IMR-90 (cell line): ENCODE data around the gene SERP2. TPM values are rescaled to one million over a fixed set of nuclear protein-coding genes. Genes with fewer than 3 reads are reported as not detected.

ENCODE experiments used
- ATAC-seq: fragments of 200-7000 bp; cut with Tn5 transposase; 2 replicates; pipeline ENCODE4 v1.9.1; 2020; ENCODE audit warnings: low read depth, mild to moderate bottlenecking, moderate library complexity
- BruUV-seq: library from RNA; stranded (reverse); fragments of 400-500 nt; replicated peaks from 2 replicates; lab custom pipeline; 2021; lab: Mats Ljungman, UMichigan
- CTCF ChIA-PET: fragments of 300-600 bp; formaldehyde crosslinking; extraction: SDS; loops from one replicate; lab custom pipeline; 2021; ENCODE audit warnings: antibody characterized with exemption; lab: Yijun Ruan, JAX
- POLR2A ChIA-PET: fragments of 300-600 bp; sonication (Branson Sonifier 250); formaldehyde crosslinking; loops from one replicate; lab custom pipeline; 2022; ENCODE audit warnings: antibody characterized with exemption; ENCODE audit not compliant: unreplicated experiment; lab: Charles Lee
- DNase-seq: peaks from one replicate; pipeline ENCODE4 v3.0.0; 2013
- H2AFZ ChIP-seq: replicated peaks from 2 replicates; pipeline ENCODE3; 2013; ENCODE audit warnings: low read length, mild to moderate bottlenecking; ENCODE audit not compliant: poor library complexity
- H2AK5ac ChIP-seq: 2 replicates; pipeline ENCODE4 v1.6.1; 2013; ENCODE audit warnings: low read depth, low read length, inconsistent platforms
- H2AK9ac ChIP-seq: replicated peaks from 2 replicates; pipeline ENCODE3; 2013; ENCODE audit warnings: mild to moderate bottlenecking, low read depth, low read length, moderate library complexity; ENCODE audit not compliant: poor library complexity
- H2BK120ac ChIP-seq: 2 replicates; pipeline ENCODE4 v1.6.1; 2013; ENCODE audit warnings: low read depth, low read length, inconsistent platforms
- H2BK15ac ChIP-seq: 3 replicates; pipeline ENCODE4 v1.6.1; 2013; ENCODE audit warnings: low read depth, low read length, inconsistent platforms
- H2BK20ac ChIP-seq: 2 replicates; pipeline ENCODE4 v1.6.1; 2013; ENCODE audit warnings: low read depth, mild to moderate bottlenecking, inconsistent platforms, low read length, moderate library complexity
- H2BK5ac ChIP-seq: 2 replicates; pipeline ENCODE4 v1.6.1; 2013; ENCODE audit warnings: mild to moderate bottlenecking, low read depth, low read length, inconsistent platforms; ENCODE audit not compliant: poor library complexity, severe bottlenecking
- H3K14ac ChIP-seq: replicated peaks from 2 replicates; pipeline ENCODE4 v1.6.1; 2013; ENCODE audit warnings: low read depth, low read length, inconsistent platforms
- H3K18ac ChIP-seq: 2 replicates; pipeline ENCODE4 v1.6.1; 2013; ENCODE audit warnings: low read depth, low read length, control low read depth
- H3K23ac ChIP-seq: 2 replicates; pipeline ENCODE4 v1.6.1; 2013; ENCODE audit warnings: low read depth, low read length, inconsistent platforms
- H3K27ac ChIP-seq: 2 replicates; pipeline ENCODE4 v1.5.1; 2013; ENCODE audit warnings: mild to moderate bottlenecking, control low read depth, low read length; ENCODE audit not compliant: insufficient read depth
- H3K27me3 ChIP-seq: 2 replicates; pipeline ENCODE4 v1.6.1; 2013; ENCODE audit warnings: low read length; ENCODE audit not compliant: control insufficient read depth, insufficient read depth
- H3K36me3 ChIP-seq: 2 replicates; pipeline ENCODE4 v1.6.1; 2013; ENCODE audit warnings: low read length, mixed read lengths; ENCODE audit not compliant: control insufficient read depth, insufficient read depth
- H3K4ac ChIP-seq: 2 replicates; pipeline ENCODE4 v1.6.1; 2013; ENCODE audit warnings: low read depth, low read length, inconsistent platforms
- H3K4me1 ChIP-seq: 2 replicates; pipeline ENCODE4 v1.6.1; 2013; ENCODE audit warnings: low read length, mixed read lengths; ENCODE audit not compliant: control insufficient read depth, insufficient read depth
- H3K4me2 ChIP-seq: 2 replicates; pipeline ENCODE4 v1.6.1; 2013; ENCODE audit warnings: low read depth, mild to moderate bottlenecking, control low read depth, low read length, moderate library complexity
- H3K4me3 ChIP-seq: 2 replicates; pipeline ENCODE4 v1.5.1; 2013; ENCODE audit warnings: low read depth, mild to moderate bottlenecking, control low read depth, low read length, moderate library complexity; ENCODE audit not compliant: insufficient read depth
- H3K56ac ChIP-seq: 2 replicates; pipeline ENCODE4 v1.6.1; 2013; ENCODE audit warnings: low read length, inconsistent platforms; ENCODE audit not compliant: insufficient read depth; ENCODE audit errors: extremely low read depth
- H3K79me1 ChIP-seq, 2 experiments: 2 replicates each; pipeline ENCODE4 v1.6.1; 2013; ENCODE audit warnings: low read length in 2 of 2, inconsistent platforms in 1 of 2, low read depth in 1 of 2
- H3K9ac ChIP-seq: 2 replicates; pipeline ENCODE4 v1.6.1; 2013; ENCODE audit warnings: low read depth, low read length, control low read depth
- H3K9me1 ChIP-seq: 2 replicates; pipeline ENCODE4 v1.6.1; 2013; ENCODE audit warnings: low read length, inconsistent platforms; ENCODE audit not compliant: insufficient read depth
- H3K9me3 ChIP-seq: 2 replicates; pipeline ENCODE4 v1.6.1; 2013; ENCODE audit warnings: low read length; ENCODE audit not compliant: control insufficient read depth, insufficient read depth
- H4K20me1 ChIP-seq: 2 replicates; pipeline ENCODE4 v1.6.1; 2013; ENCODE audit warnings: low read length, inconsistent platforms; ENCODE audit not compliant: insufficient read depth
- H4K5ac ChIP-seq: 2 replicates; pipeline ENCODE4 v1.6.1; 2013; ENCODE audit warnings: mild to moderate bottlenecking, low read depth, low read length, control low read depth
- H4K8ac ChIP-seq, 2 experiments: 2 replicates each; pipeline ENCODE4 v1.6.1; 2013; ENCODE audit warnings: low read depth in 2 of 2, low read length in 2 of 2, control low read depth in 1 of 2, inconsistent platforms in 1 of 2
- H4K91ac ChIP-seq: 2 replicates; pipeline ENCODE4 v1.6.1; 2013; ENCODE audit warnings: low read depth, low read length, inconsistent platforms; ENCODE audit not compliant: insufficient read depth
- BHLHE40 ChIP-seq: fragments of 150-350 bp; IDR thresholded peaks from 2 replicates; pipeline ENCODE4 v1.6.1; 2016; ENCODE audit warnings: mild to moderate bottlenecking, low read depth, low read length
- CEBPB ChIP-seq: IDR thresholded peaks from 2 replicates; pipeline ENCODE4 v1.6.1; 2012; ENCODE audit warnings: low read depth, low read length, improper control_type of control experiment
- CHD1 ChIP-seq: IDR thresholded peaks from 2 replicates; pipeline ENCODE4 v1.6.1; 2012; ENCODE audit warnings: low read depth, low read length, improper control_type of control experiment
- CTCF ChIP-seq: conservative IDR thresholded peaks from 2 replicates; pipeline ENCODE4 v1.5.1; 2012; ENCODE audit warnings: mild to moderate bottlenecking, low read depth, low read length, improper control_type of control experiment
- ELK1 ChIP-seq: fragments of 150-350 bp; IDR thresholded peaks from 2 replicates; pipeline ENCODE4 v1.6.1; 2016; ENCODE audit warnings: low read depth, mild to moderate bottlenecking, low read length, moderate library complexity, borderline replicate concordance
- FOS ChIP-seq: fragments of 150-350 bp; IDR thresholded peaks from 2 replicates; pipeline ENCODE4 v1.6.1; 2016; ENCODE audit warnings: low read depth, low read length
- MAFK ChIP-seq: IDR thresholded peaks from 2 replicates; pipeline ENCODE4 v1.6.1; 2012; ENCODE audit warnings: low read depth, low read length, improper control_type of control experiment
- MAZ ChIP-seq: IDR thresholded peaks from 2 replicates; pipeline ENCODE4 v1.6.1; 2012; ENCODE audit warnings: low read depth, mild to moderate bottlenecking, low read length, improper control_type of control experiment, moderate library complexity, borderline replicate concordance
- MXI1 ChIP-seq: IDR thresholded peaks from 2 replicates; pipeline ENCODE4 v1.6.1; 2012; ENCODE audit warnings: low read depth, mild to moderate bottlenecking, low read length, moderate library complexity, borderline replicate concordance
- NFE2L2 ChIP-seq: fragments of 150-350 bp; IDR thresholded peaks from 2 replicates; pipeline ENCODE4 v1.6.1; 2016; ENCODE audit warnings: low read depth, mild to moderate bottlenecking, low read length
- POLR2A ChIP-seq: IDR thresholded peaks from 2 replicates; pipeline ENCODE4 v1.6.1; 2012; ENCODE audit warnings: mild to moderate bottlenecking, low read depth, low read length
- RAD21 ChIP-seq: IDR thresholded peaks from 2 replicates; pipeline ENCODE4 v1.6.1; 2012; ENCODE audit warnings: low read length, improper control_type of control experiment
- RCOR1 ChIP-seq: IDR thresholded peaks from 2 replicates; pipeline ENCODE4 v1.6.1; 2012; ENCODE audit warnings: mild to moderate bottlenecking, low read length, improper control_type of control experiment; ENCODE audit not compliant: insufficient replicate concordance
- RFX5 ChIP-seq: IDR thresholded peaks from 2 replicates; pipeline ENCODE4 v1.8.0; 2012; ENCODE audit warnings: low read depth, mild to moderate bottlenecking, low read length, moderate library complexity
- SMC3 ChIP-seq: fragments of 150-350 bp; IDR thresholded peaks from 2 replicates; pipeline ENCODE4 v1.6.1; 2016; ENCODE audit warnings: low read depth, mild to moderate bottlenecking, antibody characterized with exemption, low read length, moderate library complexity
- USF2 ChIP-seq: fragments of 150-350 bp; IDR thresholded peaks from 2 replicates; pipeline ENCODE4 v1.6.1; 2017; ENCODE audit warnings: mild to moderate bottlenecking, antibody characterized with exemption, low read length, low read depth
- WGBS, 2 experiments: methylation state at CpG; one replicate each; pipeline versions ENCODE4 v1.1.5 to v1.1.7; 2013; ENCODE audit warnings: missing lambda C conversion rate in 2 of 2; ENCODE audit not compliant: insufficient read length in 1 of 2; ENCODE audit errors: extremely low coverage in 2 of 2; 5-methylcytosine and 5-hydroxymethylcytosine counted together
- dilution Hi-C: fragments of 300-500 bp; cut with HindIII; formaldehyde crosslinking; loops from one replicate; pipeline ENCODE4 v1.14.3; 2018; ENCODE audit warnings: low sequenced_read_pairs; ENCODE audit not compliant: unreplicated experiment
- in situ Hi-C: fragments of 300-500 bp; cut with MboI; formaldehyde crosslinking; loops from 3 replicates; pipeline ENCODE4 v1.14.3; 2019; ENCODE audit warnings: low sequenced_read_pairs, inconsistent platforms, mixed read lengths
- intact Hi-C: fragments of 100-400 bp; cut with micrococcal nuclease; formaldehyde crosslinking; loops from 2 replicates; pipeline ENCODE4 v1.10.0; 2022
- polyA plus RNA-seq, 3 experiments: library from polyadenylated mRNA; depleted of rRNA; stranded (reverse); fragments of >200 nt; gene quantifications; 2 replicates each; pipeline ENCODE4 v1.2.3, GENCODE V29; 2012; ENCODE audit warnings: low replicate concordance in 1 of 3
- total RNA-seq: library from RNA; depleted of rRNA; stranded (reverse); fragments of >200 nt; gene quantifications from 2 replicates; pipeline ENCODE4 v1.2.3, GENCODE V29; 2012

Gene SERP2
- total and polyA plus RNA-seq, 2 of the 4 experiments (the other 2 are of a cell fraction): 0.54 to 1.4 TPM

- H3K9me1 ChIP-seq: no peaks in the 10 kb centered on the region
- no peaks in the 10 kb centered on the region for H4K20me1 ChIP-seq
- dilution Hi-C loops (no loop called here), intact Hi-C loops (no loop called here), in situ Hi-C loops (no loop called here)
- no peak overlapping the region for H2BK15ac ChIP-seq
- no peak for ATAC-seq
- H3K23ac ChIP-seq: no peak overlapping the region
- H3K9me3 ChIP-seq: peaks cover 4% of the 10 kb centered on the region
- no peak overlapping the region for H2BK20ac ChIP-seq
- no peak overlapping the region for H3K4me2 ChIP-seq
- H2BK120ac ChIP-seq: no peak overlapping the region
- H3K27me3 ChIP-seq: 0 out of 2 replicates have a peak, but pooled peaks cover 3% of the 10 kb centered on the region
- H3K79me1 ChIP-seq: no peaks in the 10 kb centered on the region
- H2BK5ac ChIP-seq: no peak overlapping the region
- H4K91ac ChIP-seq: no peak overlapping the region
- 79% methylated on average over 3 of the region's 4 CpGs; no CpG with 5 or more reads in 1 of the 2 experiments for WGBS, 2 experiments
- ChIA-PET POLR2A (no interaction called here), CTCF (no interaction called here)
- no TSS peak for BruUV-seq
- no peak overlapping the region for H4K5ac ChIP-seq
- H3K4ac ChIP-seq: no peak overlapping the region
- H3K27ac ChIP-seq: no peak overlapping the region
- H2AK9ac ChIP-seq: no peak overlapping the region
- no peak overlapping the region for H3K18ac ChIP-seq
- no peak for DNase-seq
- no peak overlapping the region for H3K14ac ChIP-seq
- H3K36me3 ChIP-seq: no peaks in the 10 kb centered on the region
- peaks cover 1% of the 10 kb centered on the region; the same call in 1 of the 2 replicates for H3K4me1 ChIP-seq
- H2AFZ ChIP-seq: no peak overlapping the region
- H2AK5ac ChIP-seq: no peak overlapping the region
- no peak overlapping the region for H4K8ac ChIP-seq
- no peak overlapping the region for H3K56ac ChIP-seq
- no peak overlapping the region for H3K4me3 ChIP-seq
- no peak overlapping the region for H3K9ac ChIP-seq
- no peak for TF ChIP-seq MAFK
- no peak for TF ChIP-seq SMC3
- TF ChIP-seq ELK1: no peak
- no peak for TF ChIP-seq BHLHE40
- TF ChIP-seq CTCF: no peak
- TF ChIP-seq POLR2A: no peak
- TF ChIP-seq NFE2L2: no peak
- no peak for TF ChIP-seq MXI1
- no peak for TF ChIP-seq MAZ
- TF ChIP-seq RAD21: no peak
- no peak for TF ChIP-seq RFX5
- no peak for TF ChIP-seq USF2
- no peak for TF ChIP-seq CEBPB
- no peak for TF ChIP-seq FOS
- no peak for TF ChIP-seq RCOR1
- no peak for TF ChIP-seq CHD1
These were observed 36.0 kb upstream of the SERP2 start for GRCh38 chr13:44337581-44337980.
